HG02943 (cell line): Measurements from ENCODE around the gene RITA1.
"Not testable (repeated sequence)": the region's sequence is repeated elsewhere in the genome, so short reads cannot be mapped to it uniquely, and the experiment has no call there.

Experiments used
- ATAC-seq: cut with Tn5 transposase; IDR thresholded peaks from one replicate; pipeline ENCODE4 v1.9.1; 2021; ENCODE audit warnings: mild to moderate bottlenecking, low read depth, moderate library complexity; ENCODE audit not compliant: unreplicated experiment

Gene RITA1, protein sequence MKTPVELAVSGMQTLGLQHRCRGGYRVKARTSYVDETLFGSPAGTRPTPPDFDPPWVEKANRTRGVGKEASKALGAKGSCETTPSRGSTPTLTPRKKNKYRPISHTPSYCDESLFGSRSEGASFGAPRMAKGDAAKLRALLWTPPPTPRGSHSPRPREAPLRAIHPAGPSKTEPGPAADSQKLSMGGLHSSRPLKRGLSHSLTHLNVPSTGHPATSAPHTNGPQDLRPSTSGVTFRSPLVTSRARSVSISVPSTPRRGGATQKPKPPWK

DNA sequence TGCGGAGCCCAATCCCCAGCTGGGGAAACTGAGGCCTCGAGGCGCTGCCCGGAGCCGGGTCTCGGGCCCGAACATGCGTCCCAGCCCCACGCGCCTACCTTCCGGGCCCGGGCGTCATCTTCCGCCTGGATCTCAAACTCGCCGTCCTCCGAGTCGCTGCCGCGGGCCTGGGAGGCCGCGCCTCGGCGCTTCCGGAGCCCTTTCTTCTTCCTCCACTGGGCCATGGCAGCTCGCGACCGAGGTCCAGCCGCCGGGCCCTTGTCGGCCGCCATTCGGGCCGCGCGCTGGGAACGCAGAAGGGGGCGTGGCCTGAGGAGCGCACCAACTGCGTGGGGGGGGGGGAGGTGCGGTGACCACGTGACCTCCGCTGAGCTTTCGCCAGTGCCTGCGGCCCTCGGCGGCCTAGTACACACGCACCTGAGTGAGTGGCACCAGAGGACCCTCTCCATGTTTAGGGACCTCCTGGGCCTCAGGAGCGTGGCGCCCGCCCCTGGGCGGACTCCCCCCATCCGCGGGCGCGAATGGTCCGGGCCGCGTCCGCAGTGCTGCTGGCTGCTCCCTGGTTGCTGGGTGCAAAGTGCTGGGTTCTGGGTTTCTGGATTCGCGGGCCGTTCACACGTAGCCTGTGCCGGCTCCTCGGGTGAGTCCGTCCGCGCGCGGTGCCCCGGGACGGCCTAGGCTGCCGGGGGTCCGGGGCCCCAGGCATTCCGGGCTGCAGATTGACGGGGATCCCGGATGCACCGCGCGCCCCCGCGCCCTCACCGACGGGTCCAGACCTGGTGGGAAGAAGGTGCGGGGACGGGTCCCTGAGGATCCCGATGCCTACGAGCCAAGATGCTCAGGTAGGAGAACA, at the start of gene RITA1, which contains the start of gene DDX54:
RITA1 (plus strand) TSS at position 542 of the 853 bp plus-strand sequence. CDS start 1,026 bp downstream, outside the sequence.
DDX54 (minus strand) TSS at position 299 of the 853 bp plus-strand sequence; CDS start at position 272, 27 bp downstream.
- peak; percentile 48 for ATAC-seq

DNA sequence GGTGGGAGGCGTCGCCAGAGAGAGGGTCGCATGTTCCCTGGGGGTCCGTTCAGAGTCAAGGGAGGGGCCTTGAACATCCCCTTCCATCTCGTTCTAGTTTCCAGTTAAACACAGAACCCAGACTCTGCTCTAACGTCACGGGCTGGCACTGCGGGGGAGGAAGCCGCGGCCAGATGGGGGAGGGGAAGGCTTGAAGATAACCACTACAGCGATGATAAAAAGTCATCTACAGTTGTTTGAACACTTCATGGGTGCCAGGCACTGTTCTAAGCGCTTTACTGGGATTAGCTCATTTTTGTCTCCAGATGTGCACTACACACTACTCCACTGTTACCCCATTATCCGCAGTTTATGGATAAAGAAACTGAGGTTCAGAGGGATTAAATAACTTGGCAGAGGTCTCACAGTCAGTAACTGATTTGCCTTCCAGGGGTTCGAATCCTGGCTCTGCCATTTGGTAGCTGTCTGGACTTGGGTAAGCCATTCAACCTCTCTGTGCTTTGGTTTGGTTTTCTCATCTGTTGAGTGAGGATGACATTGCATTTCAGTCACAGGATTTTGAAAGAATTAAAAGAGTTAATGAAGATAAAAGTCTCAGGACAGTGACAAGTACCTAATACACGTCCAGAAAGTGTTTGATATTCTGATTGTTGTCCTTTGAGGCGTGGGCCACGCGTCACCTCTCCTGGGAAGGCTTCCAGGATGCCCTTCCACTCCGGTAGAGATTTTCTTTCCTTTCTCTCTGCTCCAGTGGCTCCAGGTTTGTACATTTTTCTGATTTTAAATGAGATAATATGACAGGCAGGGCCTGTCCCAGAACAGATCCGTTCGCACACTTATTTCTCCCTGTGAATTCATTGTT, 49.2 kb upstream of the RITA1 start:
- ATAC-seq = no peak

DNA sequence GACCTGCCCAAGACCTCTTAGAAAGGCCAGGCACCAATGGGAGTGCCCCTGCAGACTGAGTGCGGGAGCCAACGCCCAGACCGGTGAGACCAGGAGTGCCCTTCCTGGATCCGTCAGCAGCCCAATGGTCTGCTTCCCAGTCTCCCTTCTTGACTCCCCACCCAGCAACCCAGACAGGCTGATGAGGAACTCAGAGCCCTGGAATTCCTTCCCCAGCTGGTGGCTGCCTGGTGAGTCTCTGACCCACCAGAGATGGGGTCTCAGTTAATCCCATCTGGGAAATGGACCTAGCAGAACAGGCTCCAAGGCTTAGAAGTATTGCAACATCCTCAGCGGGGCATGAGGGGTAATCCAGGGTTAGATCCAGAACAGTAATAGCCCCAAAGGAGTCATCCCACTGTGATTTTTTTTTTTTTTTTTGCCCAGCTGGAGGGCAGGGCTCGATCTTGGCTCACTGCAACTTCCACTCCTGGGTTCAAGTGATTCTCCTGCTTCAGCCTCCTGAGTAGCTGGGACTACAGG, 48.5 kb upstream of the RITA1 start:
- no peak for ATAC-seq

DNA sequence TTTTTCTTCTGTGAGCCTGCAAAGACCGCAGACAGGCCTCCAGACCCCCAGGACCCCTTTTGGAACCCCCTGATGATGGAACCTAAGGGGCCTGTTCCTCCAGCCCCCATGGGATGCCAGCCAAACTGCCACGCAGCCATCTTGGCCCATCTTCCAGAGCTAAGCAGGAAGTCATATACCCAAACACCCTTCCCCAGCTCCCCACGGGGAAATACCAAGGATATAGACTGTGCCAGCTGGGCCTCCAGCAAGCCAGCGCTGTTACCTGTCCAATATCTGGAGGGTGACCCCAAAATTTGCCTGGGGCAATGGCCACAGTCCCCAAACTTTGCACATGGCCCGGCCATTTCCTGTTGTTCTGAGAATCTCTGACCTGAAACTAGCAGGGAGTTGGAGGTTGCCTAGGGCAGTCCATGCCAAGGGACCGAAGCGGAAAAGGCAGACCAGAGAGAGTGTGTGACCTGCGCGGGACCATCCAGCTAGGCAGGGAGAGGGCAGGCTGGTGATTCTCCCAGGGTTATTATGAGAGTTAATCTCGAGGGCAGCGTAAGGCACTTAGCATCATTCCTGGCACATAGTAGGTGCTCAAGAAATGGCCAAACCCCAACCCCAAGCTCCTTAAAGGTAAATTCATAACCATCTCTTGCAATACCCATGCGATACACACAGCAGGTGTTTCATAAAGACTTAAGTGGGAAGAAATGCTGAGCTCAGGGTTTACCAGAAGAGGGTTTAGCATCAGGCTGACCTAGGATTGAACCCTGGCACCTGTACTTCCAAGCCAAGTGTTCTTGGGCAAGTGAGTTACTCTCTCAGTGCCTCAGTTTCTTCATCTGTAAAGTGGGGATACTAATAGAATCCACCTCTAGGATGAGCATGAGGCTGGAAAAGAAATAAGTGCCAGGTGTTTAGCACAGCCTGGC, 47.4 kb upstream of the RITA1 start:
- ATAC-seq = no peak

DNA sequence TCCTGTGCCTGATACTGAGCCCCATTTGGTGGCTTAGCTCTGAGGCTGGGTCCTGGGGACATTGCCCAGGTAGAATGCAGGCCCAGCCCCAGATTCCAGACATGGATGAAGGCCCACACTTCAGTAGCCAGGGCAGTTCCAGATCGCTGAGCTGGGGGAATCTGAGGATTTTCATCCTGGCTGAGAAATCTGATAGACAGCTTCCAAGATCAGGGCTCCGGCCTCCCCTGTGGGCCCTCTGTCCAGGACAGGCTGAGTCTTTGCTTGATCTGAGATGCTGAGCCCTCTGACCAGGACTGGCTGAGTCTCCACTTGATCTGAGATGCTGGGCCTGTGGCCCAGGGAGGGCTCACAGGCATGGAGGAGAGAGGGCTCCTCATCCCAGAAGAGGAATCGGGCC, 46.7 kb upstream of the RITA1 start:
- no peak for ATAC-seq

DNA sequence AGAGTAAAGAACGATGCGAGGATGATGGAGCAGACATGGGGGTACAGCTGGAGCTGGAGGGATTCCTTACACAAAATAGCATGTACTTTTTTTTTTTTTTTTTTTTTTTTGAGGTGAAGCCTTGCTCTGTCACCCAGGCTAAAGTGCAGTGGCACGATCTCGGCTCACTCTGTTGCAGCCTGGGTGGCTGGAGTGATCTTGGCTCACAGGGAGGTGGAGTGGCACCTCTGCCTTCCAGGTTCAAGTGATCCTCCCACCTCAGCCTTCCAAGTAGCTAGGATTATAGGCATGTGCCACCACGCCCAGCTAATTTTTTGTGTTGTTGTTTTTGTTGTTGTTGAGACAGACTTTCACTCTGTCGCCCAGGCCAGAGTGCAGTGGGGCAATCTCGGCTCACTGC, 44.8 kb upstream of the RITA1 start:
- no peak for ATAC-seq

DNA sequence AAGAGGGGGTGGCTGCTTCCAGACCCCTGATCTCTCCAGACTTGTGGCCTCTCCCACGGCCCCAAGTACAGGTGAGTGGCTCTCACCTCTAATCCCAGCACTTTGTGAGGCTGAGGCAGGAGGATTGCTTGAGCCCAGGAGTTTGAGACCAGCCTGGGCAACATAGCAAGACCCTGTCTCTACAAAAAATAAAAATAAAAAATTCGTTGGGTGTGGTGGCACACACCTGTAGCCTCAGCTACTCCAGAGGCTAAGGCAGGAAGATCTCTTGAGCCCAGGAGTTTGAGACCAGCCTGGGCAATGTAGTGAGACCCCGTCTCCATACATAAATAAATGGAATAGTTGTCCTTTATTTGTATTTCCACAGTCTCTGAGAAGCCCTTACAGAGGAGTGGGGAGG, 43.8 kb upstream of the RITA1 start:
- ATAC-seq = not testable (repeated sequence)

DNA sequence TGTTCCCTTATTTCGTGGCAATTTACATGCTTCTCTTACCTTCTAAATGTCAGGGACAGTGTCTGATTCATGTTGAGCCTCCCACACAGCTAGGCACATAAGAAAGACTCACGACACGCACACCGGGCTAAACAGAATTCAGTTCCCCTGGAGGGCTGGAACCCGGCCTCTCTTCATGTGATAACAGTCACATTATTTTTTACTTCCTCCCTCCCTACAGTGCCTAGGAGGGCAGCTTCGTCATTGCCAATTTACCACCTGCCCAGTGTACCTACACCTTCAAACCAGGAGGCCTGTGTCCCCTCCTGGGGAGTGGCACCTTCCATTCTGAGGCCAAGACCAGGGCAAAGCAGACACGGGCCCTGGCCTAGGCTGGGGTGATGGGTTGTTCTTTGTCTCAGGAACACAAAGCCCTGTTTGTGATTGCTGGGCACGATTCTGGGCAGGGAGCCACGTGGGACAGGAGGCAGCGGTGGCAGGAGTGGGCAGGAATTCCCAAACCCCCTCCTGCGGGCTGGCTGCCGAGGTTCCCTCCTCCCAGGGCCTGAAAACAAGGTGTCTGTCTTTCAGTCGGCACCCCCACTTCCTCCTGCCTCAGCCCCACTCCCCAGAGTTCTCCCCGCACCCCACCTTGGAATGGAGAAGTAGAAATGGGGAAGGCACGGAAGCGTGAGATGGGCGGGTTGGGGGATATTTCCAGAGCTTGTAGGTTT, 43.2 kb upstream of the RITA1 start:
- ATAC-seq = no peak

DNA sequence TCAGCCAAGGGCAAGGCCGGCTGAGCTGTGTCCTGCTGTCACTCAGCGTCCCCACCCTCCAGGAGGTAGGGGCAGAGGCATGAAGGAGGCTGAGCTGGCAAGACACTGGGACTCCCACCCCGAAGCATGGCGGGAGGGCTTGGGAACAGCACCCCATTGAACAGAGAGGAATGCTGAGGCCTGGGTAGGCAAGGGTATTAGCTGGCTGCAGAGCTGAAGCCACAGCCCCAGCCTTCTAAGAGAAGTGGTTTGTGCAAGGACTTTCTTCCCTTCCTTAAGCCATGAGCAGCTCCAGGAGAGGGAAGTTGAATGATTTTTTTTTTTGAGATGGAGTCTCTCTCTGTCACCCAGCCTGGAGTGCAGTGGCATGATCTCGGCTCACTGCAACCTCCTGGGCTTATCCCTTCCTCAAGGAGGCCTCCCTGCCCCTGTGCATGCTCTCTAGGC, 42.6 kb upstream of the RITA1 start:
- no peak for ATAC-seq

DNA sequence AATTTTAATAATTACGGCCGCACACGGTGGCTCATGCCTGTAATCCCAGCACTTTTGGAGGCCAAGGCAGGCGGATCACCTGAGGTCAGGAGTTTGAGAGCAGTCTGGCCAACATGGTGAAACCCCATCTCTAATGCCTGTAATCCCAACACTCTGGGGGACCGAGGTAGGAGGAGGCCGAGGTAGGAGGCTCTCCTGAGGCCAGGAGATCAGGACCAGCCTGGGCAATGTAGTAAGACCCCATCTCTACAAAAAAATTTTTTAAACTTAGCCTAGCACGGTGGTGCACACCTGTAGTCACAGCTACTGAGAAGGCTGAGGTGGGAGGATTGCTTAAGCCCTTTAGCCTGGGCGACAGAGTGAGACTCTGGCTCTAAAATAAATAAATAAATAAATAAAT, 41.6 kb upstream of the RITA1 start:
- ATAC-seq = no peak

DNA sequence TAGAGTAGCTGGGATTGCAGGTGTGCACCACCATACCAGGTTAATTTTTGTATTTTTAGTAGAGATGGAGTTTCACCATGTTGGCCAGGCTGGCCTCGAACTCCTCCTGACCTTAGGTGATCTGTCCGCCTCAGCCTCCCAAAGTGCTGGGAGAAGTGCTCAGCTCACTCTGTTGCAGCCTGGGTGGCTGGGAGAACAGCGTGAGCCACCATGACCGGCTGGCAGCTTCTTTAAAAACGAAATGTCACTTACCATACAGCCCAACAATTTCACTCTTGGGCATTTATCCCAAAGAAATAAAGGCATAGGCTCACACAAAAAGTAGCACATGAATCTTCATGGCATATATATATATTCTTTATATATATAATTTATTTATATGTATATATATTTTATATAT, 40.7 kb upstream of the RITA1 start:
- no peak for ATAC-seq

DNA sequence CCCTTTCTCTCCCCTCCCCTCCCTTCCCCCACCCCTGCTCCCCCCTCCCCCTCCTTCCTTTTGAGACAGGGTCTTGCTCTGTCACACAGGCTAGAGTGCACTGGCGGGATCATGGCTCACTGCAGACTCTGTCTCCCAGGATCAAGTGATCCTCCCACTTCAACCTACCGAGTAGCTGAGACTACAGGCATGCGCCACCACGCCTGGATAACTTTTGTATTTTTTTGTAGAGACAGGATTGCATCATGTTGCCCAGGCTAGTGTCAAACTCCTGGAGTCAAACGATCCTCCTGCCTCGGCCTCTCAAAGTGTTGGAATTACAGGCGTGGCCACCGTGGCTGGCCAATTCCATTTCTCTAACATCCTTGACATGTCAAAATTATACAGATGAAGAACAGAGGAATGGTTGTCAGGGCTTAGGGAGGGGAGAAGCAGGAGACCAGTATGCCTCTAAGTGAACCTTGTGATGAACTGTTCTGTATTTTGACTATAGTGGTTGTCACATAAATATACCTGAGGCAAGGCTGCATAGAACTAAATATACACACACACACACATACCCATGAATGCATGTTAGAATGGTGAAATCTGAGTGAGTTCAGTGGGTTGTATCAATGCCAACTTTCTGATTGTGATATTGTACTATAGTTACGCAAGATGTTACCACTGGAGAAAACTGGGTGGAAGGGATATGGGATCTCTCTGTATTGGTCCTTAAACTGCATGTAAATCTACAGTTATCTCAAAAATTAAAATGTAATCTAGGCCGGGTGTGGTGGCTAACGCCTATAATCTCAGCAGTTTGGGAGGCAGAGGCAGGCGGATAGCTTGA, 39.6 kb upstream of the RITA1 start:
- no peak for ATAC-seq

DNA sequence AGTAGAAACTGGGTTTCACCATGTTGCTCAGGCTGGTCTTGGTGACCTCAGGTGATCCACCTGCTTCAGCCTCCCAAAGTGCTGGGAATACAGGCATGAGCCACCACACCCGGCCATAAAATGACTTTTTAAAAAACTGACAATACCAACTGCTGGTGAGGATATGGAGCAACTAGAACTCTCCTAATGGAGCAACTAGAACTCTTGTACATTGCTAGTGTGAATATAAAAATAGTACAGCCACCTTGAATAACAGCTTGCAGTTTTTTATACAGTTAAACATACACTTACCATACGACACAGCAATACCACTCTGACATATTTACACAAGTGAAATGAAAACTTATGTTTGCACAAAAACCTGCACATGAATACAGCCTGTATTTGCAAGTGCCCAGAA, 38.5 kb upstream of the RITA1 start:
- ATAC-seq = no peak

DNA sequence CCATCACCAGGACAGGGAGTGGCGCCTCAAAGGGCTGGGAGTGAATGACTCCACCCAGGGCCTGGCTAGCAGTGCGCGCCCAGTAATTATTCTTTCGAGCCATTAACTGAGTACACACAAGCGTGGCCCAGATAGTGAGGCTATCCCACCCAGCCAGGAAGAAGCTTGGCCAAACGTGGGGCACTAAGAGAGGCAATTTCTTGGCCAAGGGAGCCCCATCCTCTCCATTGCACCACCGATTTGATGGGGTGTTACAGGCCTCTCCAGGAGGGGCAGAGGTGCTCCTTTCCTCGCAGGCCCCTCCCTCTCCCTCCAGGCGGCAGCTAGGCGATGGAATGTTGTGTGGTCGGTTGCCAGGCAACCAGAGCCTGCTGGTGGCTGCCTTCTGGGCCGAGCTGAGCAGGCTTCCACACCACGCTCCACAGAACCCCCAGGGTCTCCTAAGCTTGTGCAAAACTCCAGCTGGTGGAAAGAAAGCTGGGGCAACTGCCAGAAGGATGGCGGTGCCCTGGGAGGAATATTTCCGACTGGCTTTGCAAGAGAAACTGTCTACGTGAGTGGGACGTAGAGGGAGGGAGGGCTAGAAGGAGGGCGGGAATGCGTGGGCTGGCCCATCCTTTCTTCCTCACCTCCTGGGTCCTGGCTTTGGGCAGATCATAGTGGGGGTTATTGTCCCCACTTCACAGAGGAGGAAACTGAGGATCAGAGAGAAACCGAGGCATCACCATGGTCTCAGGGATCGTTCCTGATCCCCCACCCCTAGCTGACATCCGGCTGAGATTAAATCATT, 36.0 kb upstream of the RITA1 start, which contains the start of gene CFAP73:
CFAP73 (plus strand) TSS at position 364 of the 790 bp plus-strand sequence; CDS start at position 498, 134 bp downstream.
- no peak for ATAC-seq

DNA sequence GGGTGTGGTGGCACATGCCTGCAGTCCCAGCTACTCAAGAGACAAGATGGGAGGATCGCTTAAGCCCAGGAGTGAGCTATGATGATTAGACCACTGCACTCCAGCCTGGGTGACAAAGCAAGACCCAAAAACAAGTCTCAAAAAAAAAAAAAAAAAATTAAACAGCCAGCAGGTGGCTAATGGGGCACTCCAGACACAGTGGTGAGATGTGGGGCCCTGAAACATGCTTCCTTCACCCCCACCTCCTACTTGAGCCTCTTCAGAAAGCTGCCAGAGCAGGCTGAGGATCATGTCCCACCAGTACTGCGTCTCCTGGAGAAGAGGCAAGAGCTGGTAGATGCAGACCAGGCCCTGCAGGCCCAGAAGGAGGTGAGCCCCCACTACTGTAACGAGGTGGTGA, 33.9 kb upstream of the RITA1 start:
- ATAC-seq = no peak

DNA sequence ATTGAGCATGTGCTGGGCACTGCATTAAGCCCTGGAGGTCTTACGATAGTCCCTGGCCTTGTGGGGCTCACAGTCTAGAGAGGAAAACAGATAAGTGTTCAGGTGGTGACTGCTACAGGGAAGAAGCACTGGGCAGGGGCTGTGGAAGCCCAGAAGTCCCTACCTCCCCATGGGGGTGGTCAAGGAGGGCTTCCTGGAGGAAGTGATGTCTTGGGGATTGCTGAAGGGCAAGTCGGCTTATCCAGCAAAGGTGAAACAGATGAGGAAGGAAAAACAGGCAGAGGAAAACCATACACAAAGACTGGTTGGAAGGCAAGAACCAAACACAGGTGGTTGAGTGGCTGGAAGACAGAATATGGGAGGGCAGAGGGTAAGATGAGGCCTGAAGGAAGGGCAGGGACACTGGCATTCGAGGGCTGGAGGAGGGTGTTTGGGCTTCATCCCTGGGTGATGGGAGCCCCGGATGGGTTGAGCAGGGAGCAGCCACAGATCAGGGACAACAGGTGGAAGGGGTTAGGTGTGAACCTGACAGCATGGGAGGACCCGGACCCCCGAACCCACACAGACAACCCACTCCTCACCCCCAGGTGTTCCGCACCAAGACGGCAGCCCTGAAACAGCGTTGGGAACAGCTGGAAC, 33.2 kb upstream of the RITA1 start:
- no peak for ATAC-seq
